HG03565 (cell line): Measurements from ENCODE around the gene TNRC6C.

Experiments
- ATAC-seq: cut with Tn5 transposase; IDR thresholded peaks from one replicate; pipeline ENCODE4 v1.9.1; 2021; ENCODE audit warnings: mild to moderate bottlenecking, moderate library complexity; ENCODE audit not compliant: unreplicated experiment

TNRC6C gene

DNA sequence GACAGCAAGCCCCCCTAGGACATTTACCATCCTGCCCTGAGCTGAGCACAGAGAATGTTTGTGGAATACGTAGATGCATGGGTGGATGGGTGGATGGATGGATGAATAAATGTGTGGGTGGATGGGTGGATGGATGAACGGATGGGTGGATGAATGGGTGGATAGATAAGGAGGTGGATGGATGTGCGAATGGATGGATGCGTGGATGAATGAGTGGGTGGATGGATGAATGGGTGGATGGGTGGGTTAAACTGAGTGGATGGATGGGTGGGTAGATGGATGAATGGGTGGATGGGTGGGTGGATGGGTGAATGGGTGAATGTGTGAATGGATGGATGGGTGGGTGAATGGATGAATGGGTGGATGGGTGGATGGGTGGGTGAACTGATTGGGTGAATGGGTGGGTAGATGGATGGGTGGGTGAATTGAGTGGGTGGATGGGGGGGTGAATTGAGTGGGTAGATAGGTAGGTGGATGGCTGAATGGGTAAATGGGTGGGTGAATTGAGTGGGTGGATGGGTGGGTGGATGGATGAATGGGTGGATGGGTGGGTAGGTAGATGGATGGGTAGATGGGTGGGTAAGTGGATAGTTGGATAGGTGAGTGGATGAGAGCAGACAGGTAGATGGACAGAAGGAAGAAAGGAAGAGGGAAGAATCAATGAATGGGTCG lies 164.9 kb downstream of the TNRC6C start:
- no peak for ATAC-seq

DNA sequence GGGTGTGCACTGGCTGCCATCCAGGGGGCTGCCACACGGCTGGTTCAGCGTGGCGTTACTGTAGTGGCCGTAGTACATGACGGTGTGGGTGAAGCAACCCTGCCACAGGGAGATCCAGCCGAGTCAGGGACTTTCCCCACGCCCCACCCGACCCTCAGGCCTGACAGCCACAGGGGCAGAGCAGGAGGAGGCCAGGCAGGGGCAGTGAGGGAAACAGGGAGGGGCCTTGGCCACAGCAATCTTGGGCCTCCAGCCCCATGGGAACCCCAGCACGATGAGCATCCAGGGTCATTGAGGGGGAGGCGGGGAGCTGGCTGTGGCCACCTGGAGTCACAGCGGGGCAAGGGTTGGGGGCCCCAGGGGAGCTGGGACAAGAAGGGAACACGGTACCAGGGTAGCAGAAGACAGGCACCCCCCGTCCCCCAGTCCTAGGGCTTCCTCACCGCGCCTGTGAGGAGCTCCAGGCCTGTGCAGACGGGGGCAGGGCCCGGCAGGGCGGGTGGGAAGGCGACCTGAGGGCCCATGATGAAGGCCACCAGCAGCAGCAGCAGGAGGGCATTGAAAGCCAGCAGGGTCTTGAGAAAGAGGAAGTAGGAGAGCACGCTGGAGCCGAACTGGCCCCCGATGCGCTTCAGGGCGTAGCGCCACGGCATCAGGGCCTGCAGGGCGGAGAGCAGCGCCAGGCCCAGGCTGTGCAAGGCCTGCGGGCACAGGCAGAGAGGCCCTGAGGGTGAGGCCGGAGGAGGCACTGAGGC lies 165.8 kb downstream of the TNRC6C start:
- no peak for ATAC-seq

DNA sequence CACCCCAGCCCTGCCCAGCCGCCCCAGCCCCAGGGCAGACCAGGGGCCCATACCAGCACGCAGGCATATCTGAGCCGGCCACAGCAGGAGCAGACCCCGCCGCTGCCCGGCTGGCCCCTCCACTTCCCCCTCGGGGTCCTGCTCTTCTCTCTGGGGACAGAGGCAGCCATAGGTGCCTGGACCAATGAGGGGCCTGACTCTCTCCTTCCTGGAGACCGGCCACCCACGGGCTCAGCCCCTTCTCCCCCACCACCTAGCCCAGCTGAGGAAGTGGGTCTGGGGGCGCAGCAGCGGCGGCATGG lies 166.3 kb downstream of the TNRC6C start:
- no peak for ATAC-seq

DNA sequence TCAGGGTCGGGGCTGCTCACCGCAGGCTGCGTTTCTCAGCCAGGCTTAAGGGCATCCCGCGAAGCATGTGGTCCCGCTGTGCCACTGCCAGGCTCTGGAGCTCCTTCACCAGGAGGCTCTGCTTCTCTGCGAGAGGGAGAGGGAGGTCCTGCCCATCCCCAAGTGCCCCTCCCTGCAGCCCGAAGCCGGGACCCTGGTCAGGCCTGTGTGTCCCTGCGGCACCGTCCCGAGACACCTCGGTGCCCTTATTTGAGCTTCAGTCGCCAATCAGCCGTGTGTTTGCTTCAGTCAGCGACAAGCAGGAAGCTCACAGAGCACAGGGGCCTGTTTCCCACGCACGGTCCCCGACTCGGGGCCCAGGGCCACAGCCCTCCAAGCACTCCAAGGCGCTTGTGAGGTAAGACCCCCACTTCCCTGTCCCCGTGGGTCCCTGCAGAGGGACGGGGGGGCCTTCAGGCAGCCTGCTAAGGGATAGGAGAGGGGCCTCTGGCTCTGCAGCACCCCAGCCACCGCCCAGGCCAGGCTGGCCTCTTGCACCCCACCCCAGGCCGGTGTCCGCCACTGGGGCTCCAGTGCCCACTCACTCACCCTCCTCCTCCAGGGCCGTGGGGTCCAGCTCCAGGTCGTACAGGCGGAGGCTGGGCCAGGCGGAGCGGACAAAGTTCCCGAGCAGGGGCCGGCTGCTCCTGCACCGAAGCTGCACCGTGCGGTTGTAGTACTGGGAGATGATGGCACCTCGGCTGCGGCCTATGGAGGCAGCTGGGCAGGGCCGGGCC lies 166.8 kb downstream of the TNRC6C start:
- no peak for ATAC-seq

GRCh38 chr17:78125976-78126894 lies 167.7 kb downstream of the TNRC6C start:
- ATAC-seq = no peak

- ATAC-seq = no peak
Observed at GRCh38 chr17:78126895-78127238, 168.4 kb downstream of the TNRC6C start.

GRCh38 chr17:78127239-78127887 lies 168.9 kb downstream of the TNRC6C start:
- ATAC-seq = no peak

DNA sequence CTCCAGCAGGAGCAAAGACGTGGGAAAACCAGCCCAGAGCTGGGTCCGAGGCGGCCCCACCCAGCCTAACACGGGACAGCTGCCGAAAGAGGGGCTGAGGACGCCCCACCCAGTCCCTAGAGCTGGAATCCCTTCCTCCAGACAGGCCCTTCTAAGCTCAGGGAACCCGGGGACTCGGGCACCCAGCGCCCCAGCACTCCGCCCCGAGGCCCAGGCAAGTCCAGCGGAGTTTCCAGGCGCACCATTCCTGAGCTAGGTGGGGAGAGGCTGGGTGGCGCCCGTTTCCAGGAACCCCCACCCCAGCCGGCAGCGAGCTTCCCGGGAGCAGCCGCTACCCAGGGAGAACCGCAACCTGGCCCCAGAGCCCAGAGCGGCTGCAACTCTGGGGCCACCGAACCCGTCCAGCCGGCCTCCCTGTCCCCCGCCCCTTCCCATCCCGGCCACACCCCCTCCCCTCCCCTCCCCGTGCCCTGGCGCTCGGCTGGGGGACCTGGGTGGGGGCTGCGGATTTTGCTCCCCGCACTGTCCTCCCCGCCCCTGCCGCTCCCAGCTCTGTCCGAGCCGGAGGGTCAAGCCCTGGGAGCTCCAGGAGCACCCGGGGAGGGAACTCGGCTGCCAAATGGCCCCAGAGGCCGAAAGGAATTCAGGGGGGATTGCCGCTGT lies 169.5 kb downstream of the TNRC6C start:
- no peak for ATAC-seq

DNA sequence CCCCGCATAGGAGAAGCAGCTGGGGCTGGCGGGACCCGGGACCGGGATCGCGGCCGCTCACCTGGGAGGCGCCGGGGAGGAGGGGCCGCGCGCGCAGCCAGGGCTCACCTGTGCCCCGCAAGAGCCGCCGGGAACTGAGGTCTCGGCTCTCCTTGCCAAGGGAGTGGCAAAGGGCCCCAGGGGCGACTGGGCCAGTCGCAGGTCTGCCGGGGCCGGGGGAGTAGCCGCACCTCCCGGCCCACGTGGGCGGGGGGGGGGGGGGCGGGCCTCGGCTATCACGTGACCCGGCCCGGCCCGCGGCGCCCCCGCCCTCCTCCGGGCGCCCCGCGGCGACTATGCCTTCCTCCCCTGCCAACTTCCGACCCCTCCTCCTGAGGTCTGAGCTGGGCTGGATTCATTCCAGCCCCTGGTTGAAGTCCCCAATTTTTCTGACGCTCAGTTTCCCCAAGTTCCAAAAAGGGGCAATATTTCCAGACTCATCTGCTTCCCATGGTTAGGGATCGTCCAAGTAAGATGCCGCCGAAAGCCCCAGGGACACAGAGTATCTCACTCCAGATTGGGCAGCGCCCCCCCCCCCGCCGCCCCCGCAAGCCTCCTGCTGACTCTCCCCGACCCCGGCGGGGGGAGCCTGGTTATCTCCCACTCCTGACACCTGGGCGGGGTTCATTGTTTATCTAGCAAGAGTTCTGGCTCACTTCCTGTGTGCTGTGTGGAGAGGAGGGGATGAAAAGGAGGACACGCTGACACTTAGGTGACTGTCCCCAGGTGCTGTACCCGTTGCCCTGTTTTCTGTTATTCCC lies 170.2 kb downstream of the TNRC6C start, which contains the start of gene TMC6:
TSS of gene TMC6 (minus strand) at position 205 of the 800 bp plus-strand sequence. CDS start 1,923 bp downstream, outside the sequence.
- no peak for ATAC-seq

- ATAC-seq = no peak
Observed at GRCh38 chr17:78129351-78130089, 171.0 kb downstream of the TNRC6C start.

DNA sequence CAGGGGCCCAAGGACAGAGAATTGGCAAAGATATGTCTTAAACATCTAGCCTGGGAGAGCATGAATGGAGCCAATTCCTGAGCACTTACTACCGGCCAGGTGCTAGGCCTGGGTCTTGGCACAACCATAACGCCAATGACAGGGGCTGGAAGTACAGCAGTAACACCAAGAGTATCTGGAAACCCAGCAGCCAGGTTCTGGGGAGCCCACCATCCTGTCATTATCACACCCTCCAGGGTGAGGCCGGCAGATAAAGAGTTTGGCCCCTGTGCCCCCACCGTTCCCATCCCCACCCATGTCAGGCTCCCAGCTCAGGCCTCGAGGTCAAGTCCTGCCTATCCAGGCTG lies 171.6 kb downstream of the TNRC6C start:
- ATAC-seq = no peak

GRCh38 chr17:78130437-78131101 lies 172.1 kb downstream of the TNRC6C start, which contains the start of gene TMC8:
TSS of gene TMC8 (plus strand) at chr17:78130771. CDS start at chr17:78131589, 818 bp downstream.
- ATAC-seq = no peak

- ATAC-seq = no peak
Observed at GRCh38 chr17:78131172-78132083, 172.9 kb downstream of the TNRC6C start.

DNA sequence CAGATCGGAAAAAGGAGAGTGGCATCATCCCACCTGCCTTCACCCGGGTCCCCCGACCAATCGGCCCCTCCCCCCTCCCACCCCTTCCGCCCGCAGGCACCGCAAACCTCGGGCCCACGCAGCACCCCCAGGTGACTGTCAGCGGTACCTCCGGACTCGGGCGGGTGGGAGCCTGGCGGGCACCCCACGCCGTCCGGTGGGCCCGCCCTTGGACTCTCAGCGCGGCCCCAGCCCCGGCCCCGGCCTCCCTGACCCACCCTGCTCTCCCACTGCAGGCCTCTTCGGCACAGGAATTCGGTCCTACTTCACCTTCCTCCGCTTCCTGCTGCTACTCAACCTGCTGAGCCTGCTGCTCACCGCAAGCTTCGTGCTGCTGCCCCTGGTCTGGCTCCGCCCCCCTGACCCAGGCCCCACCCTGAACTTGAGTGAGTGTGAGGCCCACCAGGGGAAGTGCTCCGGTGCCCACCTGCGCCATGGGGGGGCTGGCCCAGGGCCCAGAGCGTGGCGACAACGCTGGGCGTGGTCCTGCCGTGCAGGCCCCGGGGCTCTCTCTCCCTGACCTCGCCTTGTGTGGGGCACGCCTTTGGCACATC lies 173.7 kb downstream of the TNRC6C start:
- ATAC-seq = no peak

- no peak for ATAC-seq
Observed at GRCh38 chr17:78132767-78133178, 174.3 kb downstream of the TNRC6C start.

GRCh38 chr17:78133179-78133951 lies 174.9 kb downstream of the TNRC6C start:
- no peak for ATAC-seq
